Measurements from ENCODE around the gene TMEM63C. TPM values are rescaled to one million over a fixed set of nuclear protein-coding genes. Genes with fewer than 3 reads are reported as not detected.

The TMEM63C gene
- total RNA-seq, 3 donors from 2014 or later (not counting 1 experiment from before 2014, with no cell fraction given): 1.5 to 5.1 (median 2.1) TPM

GRCh38 chr14:77284466-77284865, 102.9 kb downstream of the TMEM63C start:
- no peak for ATAC-seq
- intact Hi-C loops (cut with micrococcal nuclease): no loop called here
- no peak for DNase-seq
- no peaks in the 10 kb centered on the region for H3K4me1 Mint-ChIP-seq
- no peak overlapping the region for H3K27ac Mint-ChIP-seq
- no peak overlapping the region for H3K27ac ChIP-seq (ENCODE audit: low read length)
- no peaks in the 10 kb centered on the region for H3K9me3 ChIP-seq (ENCODE audit: control insufficient read depth, insufficient read depth, low read length)
- TF ChIP-seq CTCF (IDR thresholded peaks at IDR 0.05): no peak
- no peak overlapping the region for H3K4me3 Mint-ChIP-seq
- H3K36me3 ChIP-seq (ENCODE audit: control insufficient read depth, insufficient read depth, low read length): peaks cover 4% of the 10 kb centered on the region
- 95% methylated on average over 5 of the region's 5 CpGs for WGBS (ENCODE audit: insufficient coverage)
- H3K4me1 ChIP-seq (ENCODE audit: control insufficient read depth, insufficient read depth, low read length): no peaks in the 10 kb centered on the region
- no peaks in the 10 kb centered on the region for H3K27me3 ChIP-seq (ENCODE audit: control insufficient read depth, insufficient read depth, low read length)
- no peak overlapping the region for H3K4me3 ChIP-seq (ENCODE audit: low read length)
- H3K9me3 Mint-ChIP-seq: no peaks in the 10 kb centered on the region
- H3K36me3 Mint-ChIP-seq: no peaks in the 10 kb centered on the region
- H3K27me3 Mint-ChIP-seq (ENCODE audit: low read depth in 2 of 2): no peaks in the 10 kb centered on the region

DNA sequence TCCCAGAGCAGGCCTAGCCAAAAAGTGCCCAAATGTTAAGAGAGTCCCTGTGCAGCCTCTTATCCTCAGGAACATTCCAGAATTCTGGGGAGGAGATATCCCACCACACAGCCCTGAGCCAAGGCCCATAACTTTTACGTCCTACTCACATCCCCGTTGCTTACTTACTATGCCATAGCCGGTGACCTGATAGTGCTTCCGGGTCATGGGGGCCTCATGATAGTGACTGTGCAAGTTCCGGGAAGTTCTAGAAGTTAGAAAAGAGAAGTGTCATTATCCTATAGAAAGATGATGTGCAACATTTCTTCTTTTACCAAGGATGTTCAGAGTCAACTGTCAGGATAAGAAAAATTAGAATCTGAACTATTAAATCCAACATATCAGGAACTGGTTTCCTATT, 105.0 kb downstream of the TMEM63C start:
- Mint-ChIP-seq H3K4me3 (no peak overlapping the region), H3K27ac (no peak overlapping the region), H3K27me3 (ENCODE audit: low read depth in 2 of 2) (no peaks in the 10 kb centered on the region), H3K36me3 (no peaks in the 10 kb centered on the region), H3K4me1 (no peaks in the 10 kb centered on the region), H3K9me3 (no peaks in the 10 kb centered on the region)
- Histone ChIP-seq H3K27ac (ENCODE audit: low read length) (no peak overlapping the region), H3K4me3 (ENCODE audit: low read length) (no peak overlapping the region), H3K9me3 (ENCODE audit: control insufficient read depth, insufficient read depth, low read length) (no peaks in the 10 kb centered on the region), H3K27me3 (ENCODE audit: control insufficient read depth, insufficient read depth, low read length) (no peaks in the 10 kb centered on the region), H3K4me1 (ENCODE audit: control insufficient read depth, insufficient read depth, low read length) (no peaks in the 10 kb centered on the region), H3K36me3 (ENCODE audit: control insufficient read depth, insufficient read depth, low read length) (peaks cover 4% of the 10 kb centered on the region)
- 100% methylated on average over 1 of the region's 5 CpGs for WGBS (ENCODE audit: insufficient coverage)
- DNase-seq (no peak), ATAC-seq (no peak)
- intact Hi-C loops (cut with micrococcal nuclease): no loop called here
- TF ChIP-seq CTCF (IDR thresholded peaks at IDR 0.05): no peak

- H3K27ac Mint-ChIP-seq: no peak overlapping the region
- H3K9me3 Mint-ChIP-seq: no peaks in the 10 kb centered on the region
- TF ChIP-seq CTCF (IDR thresholded peaks at IDR 0.05): no peak
- H3K4me1 Mint-ChIP-seq: no peaks in the 10 kb centered on the region
- H3K4me1 ChIP-seq (ENCODE audit: control insufficient read depth, insufficient read depth, low read length): no peaks in the 10 kb centered on the region
- intact Hi-C loops (cut with micrococcal nuclease): no loop called here
- H3K27ac ChIP-seq (ENCODE audit: low read length): no peak overlapping the region
- ATAC-seq (no peak), DNase-seq (no peak)
- H3K27me3 ChIP-seq (ENCODE audit: control insufficient read depth, insufficient read depth, low read length): no peaks in the 10 kb centered on the region
- H3K9me3 ChIP-seq (ENCODE audit: control insufficient read depth, insufficient read depth, low read length): no peaks in the 10 kb centered on the region
- no peak overlapping the region for H3K4me3 ChIP-seq (ENCODE audit: low read length)
- 93% methylated on average over 4 of the region's 4 CpGs for WGBS (ENCODE audit: insufficient coverage)
- no peak overlapping the region for H3K4me3 Mint-ChIP-seq
- H3K27me3 Mint-ChIP-seq (ENCODE audit: low read depth in 2 of 2): no peaks in the 10 kb centered on the region
- H3K36me3 ChIP-seq (ENCODE audit: control insufficient read depth, insufficient read depth, low read length): no peaks in the 10 kb centered on the region
- no peaks in the 10 kb centered on the region for H3K36me3 Mint-ChIP-seq
Observed at GRCh38 chr14:77290705-77291104, 109.1 kb downstream of the TMEM63C start.

DNA sequence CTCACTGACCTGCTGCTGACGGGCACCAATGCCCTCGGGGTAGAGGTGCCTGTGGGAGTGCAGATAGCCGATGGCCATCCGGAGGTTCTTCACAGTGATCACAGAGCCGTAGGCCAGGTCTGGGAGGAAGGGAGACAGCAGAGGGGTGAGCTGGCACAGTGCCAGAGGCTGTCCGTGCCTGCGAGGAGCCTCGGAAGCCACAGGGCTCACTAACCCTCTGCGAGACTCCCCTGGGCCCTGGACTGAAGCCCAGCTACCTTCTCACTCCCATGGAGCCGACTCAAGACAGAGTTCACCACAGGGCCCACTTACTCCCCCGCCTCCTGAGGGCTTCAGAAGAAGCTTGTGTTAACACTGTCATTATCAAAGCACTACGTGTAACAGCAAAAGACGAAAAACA, 114.6 kb downstream of the TMEM63C start:
- ATAC-seq: no peak
- intact Hi-C loops (cut with micrococcal nuclease): no loop called here
- WGBS (ENCODE audit: insufficient coverage): 94% methylated on average over 13 of the region's 13 CpGs
- Mint-ChIP-seq H3K36me3 (no peaks in the 10 kb centered on the region), H3K4me1 (no peaks in the 10 kb centered on the region), H3K4me3 (no peak overlapping the region), H3K27ac (no peak overlapping the region), H3K9me3 (no peaks in the 10 kb centered on the region), H3K27me3 (ENCODE audit: low read depth in 2 of 2) (no peaks in the 10 kb centered on the region)
- Histone ChIP-seq H3K9me3 (ENCODE audit: control insufficient read depth, insufficient read depth, low read length) (no peaks in the 10 kb centered on the region), H3K27me3 (ENCODE audit: control insufficient read depth, insufficient read depth, low read length) (no peaks in the 10 kb centered on the region), H3K4me3 (ENCODE audit: low read length) (no peak overlapping the region), H3K4me1 (ENCODE audit: control insufficient read depth, insufficient read depth, low read length) (no peaks in the 10 kb centered on the region), H3K36me3 (ENCODE audit: control insufficient read depth, insufficient read depth, low read length) (no peaks in the 10 kb centered on the region), H3K27ac (ENCODE audit: low read length) (no peak overlapping the region)
- DNase-seq: no peak
- no peak for TF ChIP-seq CTCF (IDR thresholded peaks at IDR 0.05)

Data from natural killer cell (primary cell).